Measurements from ENCODE around the gene SNRPE. TPM values are rescaled to one million over a fixed set of nuclear protein-coding genes. Genes with fewer than 3 reads are reported as not detected.

Gene SNRPE
- total and polyA plus RNA-seq, 2 of the 13 experiments (the other 11 are each of a cell fraction or from before 2014, with no cell fraction given): 146 to 281 TPM

DNA sequence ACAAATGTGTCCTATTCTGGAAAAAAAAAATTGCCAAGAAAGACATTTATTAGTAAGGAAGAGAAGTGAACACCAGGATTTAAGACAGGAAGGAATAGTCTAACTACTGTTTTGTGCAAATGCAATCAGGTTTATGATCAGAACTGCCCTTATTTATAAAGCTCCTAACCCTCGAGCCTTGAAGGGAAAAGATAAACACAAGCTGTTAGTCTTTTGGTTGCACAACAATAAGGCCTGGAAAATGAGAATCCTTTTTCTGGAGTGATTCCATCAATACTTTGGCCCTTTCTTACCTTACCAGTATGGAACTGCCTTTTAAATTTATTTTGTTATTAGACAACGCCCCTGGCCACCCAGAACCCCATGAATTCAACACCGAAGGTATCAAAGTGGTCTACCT is 52.9 kb downstream of the SNRPE start (continued):
- TF ChIP-seq, protein P1, sequence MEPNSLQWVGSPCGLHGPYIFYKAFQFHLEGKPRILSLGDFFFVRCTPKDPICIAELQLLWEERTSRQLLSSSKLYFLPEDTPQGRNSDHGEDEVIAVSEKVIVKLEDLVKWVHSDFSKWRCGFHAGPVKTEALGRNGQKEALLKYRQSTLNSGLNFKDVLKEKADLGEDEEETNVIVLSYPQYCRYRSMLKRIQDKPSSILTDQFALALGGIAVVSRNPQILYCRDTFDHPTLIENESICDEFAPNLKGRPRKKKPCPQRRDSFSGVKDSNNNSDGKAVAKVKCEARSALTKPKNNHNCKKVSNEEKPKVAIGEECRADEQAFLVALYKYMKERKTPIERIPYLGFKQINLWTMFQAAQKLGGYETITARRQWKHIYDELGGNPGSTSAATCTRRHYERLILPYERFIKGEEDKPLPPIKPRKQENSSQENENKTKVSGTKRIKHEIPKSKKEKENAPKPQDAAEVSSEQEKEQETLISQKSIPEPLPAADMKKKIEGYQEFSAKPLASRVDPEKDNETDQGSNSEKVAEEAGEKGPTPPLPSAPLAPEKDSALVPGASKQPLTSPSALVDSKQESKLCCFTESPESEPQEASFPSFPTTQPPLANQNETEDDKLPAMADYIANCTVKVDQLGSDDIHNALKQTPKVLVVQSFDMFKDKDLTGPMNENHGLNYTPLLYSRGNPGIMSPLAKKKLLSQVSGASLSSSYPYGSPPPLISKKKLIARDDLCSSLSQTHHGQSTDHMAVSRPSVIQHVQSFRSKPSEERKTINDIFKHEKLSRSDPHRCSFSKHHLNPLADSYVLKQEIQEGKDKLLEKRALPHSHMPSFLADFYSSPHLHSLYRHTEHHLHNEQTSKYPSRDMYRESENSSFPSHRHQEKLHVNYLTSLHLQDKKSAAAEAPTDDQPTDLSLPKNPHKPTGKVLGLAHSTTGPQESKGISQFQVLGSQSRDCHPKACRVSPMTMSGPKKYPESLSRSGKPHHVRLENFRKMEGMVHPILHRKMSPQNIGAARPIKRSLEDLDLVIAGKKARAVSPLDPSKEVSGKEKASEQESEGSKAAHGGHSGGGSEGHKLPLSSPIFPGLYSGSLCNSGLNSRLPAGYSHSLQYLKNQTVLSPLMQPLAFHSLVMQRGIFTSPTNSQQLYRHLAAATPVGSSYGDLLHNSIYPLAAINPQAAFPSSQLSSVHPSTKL (CRISPR knock-in tag; IDR thresholded peaks at IDR 0.05): peak; percentile 47
- TF ChIP-seq, protein P2, sequence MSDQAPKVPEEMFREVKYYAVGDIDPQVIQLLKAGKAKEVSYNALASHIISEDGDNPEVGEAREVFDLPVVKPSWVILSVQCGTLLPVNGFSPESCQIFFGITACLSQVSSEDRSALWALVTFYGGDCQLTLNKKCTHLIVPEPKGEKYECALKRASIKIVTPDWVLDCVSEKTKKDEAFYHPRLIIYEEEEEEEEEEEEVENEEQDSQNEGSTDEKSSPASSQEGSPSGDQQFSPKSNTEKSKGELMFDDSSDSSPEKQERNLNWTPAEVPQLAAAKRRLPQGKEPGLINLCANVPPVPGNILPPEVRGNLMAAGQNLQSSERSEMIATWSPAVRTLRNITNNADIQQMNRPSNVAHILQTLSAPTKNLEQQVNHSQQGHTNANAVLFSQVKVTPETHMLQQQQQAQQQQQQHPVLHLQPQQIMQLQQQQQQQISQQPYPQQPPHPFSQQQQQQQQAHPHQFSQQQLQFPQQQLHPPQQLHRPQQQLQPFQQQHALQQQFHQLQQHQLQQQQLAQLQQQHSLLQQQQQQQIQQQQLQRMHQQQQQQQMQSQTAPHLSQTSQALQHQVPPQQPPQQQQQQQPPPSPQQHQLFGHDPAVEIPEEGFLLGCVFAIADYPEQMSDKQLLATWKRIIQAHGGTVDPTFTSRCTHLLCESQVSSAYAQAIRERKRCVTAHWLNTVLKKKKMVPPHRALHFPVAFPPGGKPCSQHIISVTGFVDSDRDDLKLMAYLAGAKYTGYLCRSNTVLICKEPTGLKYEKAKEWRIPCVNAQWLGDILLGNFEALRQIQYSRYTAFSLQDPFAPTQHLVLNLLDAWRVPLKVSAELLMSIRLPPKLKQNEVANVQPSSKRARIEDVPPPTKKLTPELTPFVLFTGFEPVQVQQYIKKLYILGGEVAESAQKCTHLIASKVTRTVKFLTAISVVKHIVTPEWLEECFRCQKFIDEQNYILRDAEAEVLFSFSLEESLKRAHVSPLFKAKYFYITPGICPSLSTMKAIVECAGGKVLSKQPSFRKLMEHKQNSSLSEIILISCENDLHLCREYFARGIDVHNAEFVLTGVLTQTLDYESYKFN (CRISPR knock-in tag; conservative IDR thresholded peaks at IDR 0.05): peak; percentile 26; the same call in 1 of the 2 replicates
- TF ChIP-seq EEA1 (CRISPR knock-in tag; IDR thresholded peaks at IDR 0.05; ENCODE audit: borderline replicate concordance) (no peak), FOXK1 (CRISPR knock-in tag; IDR thresholded peaks at IDR 0.05; ENCODE audit: borderline replicate concordance, low read depth) (peak; percentile 20; the same call in 1 of the 2 replicates), THAP11 (CRISPR knock-in tag; IDR thresholded peaks at IDR 0.05) (0 out of 2 replicates have a peak, but pooled peaks have one; percentile 34), SOX13 (IDR thresholded peaks at IDR 0.05) (no peak), SOX13 (CRISPR knock-in tag; conservative IDR thresholded peaks at IDR 0.05 in 1 of 2, IDR thresholded peaks at IDR 0.05 in 1 of 2) (peak in 1 of 2 experiments; percentile 55; a peak in 2 of 4 replicates)

All from HepG2 (cell line).